ENCODE data around the gene ATP2B2.

ATP2B2 gene

DNA sequence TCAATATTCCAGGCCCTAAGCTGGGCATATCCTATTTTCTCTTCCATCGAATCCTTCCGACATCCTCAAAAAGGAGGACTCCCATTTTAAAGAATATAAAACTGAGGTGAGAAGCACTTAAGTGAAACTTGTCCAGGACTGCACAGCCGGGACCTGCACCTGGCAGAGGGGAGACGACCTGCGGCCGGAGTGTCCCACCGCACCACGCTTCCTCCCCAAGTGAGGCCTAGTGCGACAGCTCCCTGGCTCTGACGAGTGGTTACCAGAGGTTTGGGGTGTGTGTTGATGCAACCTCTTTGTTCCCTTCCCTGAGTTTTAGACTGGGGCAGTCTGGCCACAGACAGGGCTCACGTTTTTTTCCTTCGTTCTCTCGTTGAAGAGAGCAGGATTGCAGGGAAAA, 24.9 kb upstream of the ATP2B2 start:
- no peak for DNase-seq (ENCODE audit: extremely low read depth in 1 of 2, low read depth in 1 of 2)

- no peak for DNase-seq (ENCODE audit: extremely low read depth in 1 of 2, low read depth in 1 of 2)
Observed at GRCh38 chr3:10529809-10530208, 24.4 kb upstream of the ATP2B2 start.

- no peak for DNase-seq (ENCODE audit: extremely low read depth in 1 of 2, low read depth in 1 of 2)
Observed at GRCh38 chr3:10528046-10528445, 22.7 kb upstream of the ATP2B2 start.

GRCh38 chr3:10527295-10528001, 22.1 kb upstream of the ATP2B2 start:
- DNase-seq (ENCODE audit: extremely low read depth in 1 of 2, low read depth in 1 of 2): no peak

- no peak for DNase-seq (ENCODE audit: extremely low read depth in 1 of 2, low read depth in 1 of 2)
Observed at GRCh38 chr3:10526366-10526765, 21.0 kb upstream of the ATP2B2 start.

GRCh38 chr3:10524799-10525301, 19.5 kb upstream of the ATP2B2 start:
- DNase-seq (ENCODE audit: extremely low read depth in 1 of 2, low read depth in 1 of 2): no peak

GRCh38 chr3:10524270-10524669, 18.9 kb upstream of the ATP2B2 start:
- no peak for DNase-seq (ENCODE audit: extremely low read depth in 1 of 2, low read depth in 1 of 2)

GRCh38 chr3:10523561-10523960, 18.2 kb upstream of the ATP2B2 start:
- no peak for DNase-seq (ENCODE audit: extremely low read depth in 1 of 2, low read depth in 1 of 2)

- no peak for DNase-seq (ENCODE audit: extremely low read depth in 1 of 2, low read depth in 1 of 2)
Observed at GRCh38 chr3:10522646-10523303, 17.4 kb upstream of the ATP2B2 start.

- DNase-seq (ENCODE audit: extremely low read depth in 1 of 2, low read depth in 1 of 2): no peak
Observed at GRCh38 chr3:10521772-10522441, 16.5 kb upstream of the ATP2B2 start.

DNA sequence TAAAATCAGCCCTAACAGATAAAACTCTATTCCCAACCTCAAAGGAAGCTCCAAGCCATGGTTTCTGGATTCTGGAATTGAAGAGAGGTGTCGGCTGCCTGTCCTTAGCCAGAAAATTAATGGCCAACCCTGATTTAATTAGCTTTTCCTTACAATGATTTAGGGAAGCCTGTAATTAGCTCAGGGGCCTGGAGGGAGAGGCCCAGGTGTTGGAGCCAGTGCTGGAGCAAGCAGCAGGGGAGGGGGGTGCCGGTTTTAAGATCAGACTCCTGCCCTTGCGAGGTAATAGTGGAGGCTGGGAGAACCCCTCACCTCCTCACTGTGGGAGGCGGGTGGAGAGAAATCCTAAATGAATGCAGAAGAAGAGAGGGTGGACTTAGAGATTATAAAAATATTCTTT, 14.7 kb upstream of the ATP2B2 start:
- DNase-seq (ENCODE audit: extremely low read depth in 1 of 2, low read depth in 1 of 2): no peak

- no peak for DNase-seq (ENCODE audit: extremely low read depth in 1 of 2, low read depth in 1 of 2)
Observed at GRCh38 chr3:10519236-10519635, 13.8 kb upstream of the ATP2B2 start.

- DNase-seq (ENCODE audit: extremely low read depth in 1 of 2, low read depth in 1 of 2): no peak
Observed at GRCh38 chr3:10518506-10519150, 13.2 kb upstream of the ATP2B2 start.

DNA sequence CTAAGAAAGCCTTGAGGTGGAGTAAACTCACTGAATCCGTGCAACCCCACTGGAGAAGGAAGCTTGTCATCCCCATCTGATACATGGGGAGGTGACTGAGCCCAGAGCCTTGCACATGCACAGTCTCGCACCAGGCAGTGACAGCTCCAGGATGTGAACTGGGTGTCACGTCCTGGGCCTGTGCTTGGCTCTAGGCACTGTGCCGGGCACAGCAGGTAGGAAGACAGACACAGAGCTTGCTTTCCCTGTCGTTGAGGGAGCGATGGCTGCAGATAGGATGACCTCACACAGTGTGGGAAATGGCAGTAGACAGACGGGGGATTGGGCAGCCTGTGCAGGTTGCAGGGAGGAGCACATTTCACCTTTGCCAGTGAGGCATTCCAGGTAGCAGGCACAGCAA, 12.2 kb upstream of the ATP2B2 start:
- no peak for DNase-seq (ENCODE audit: extremely low read depth in 1 of 2, low read depth in 1 of 2)

DNA sequence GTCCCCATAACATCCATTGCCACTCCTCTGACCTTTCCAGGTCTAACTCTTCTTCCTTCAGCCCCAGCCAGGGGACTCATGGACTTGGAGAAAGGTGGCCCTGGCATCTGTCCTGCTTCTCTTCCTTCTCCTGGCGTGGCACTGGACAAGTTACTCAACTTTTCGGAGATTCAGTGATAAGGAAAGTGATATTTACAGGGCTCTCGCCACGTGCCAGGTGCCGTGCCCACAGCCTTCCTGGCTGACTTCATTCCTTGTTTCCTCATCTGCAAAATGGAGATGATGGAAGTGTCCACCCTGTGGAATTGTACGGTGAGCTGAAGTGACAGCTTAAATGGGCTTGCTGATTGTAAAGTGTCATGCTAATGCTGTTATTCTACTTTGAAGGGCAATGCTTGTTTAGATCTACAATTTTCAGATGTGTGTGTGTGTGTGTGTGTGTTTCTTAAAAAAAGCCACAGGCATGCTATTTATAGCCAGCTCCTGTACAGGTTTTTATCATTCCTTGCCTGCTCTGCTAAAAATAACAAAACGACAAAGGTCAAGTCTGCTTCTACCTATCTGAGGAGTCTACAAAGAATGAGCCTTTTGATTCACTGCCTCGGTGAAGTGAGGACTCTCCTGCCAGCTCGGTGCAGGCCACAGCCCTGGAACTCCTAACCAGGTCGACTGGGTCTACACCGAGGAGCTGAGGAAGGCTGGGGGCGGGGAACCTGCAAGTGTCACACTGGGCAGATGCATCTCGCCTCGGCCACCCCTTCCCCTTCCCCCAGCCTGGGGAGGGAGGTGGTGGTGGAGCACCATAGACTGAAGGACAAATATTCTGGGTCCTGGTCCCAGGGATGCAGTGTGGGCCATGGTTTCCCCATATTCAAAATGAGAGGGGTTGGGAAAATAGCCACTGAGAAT, 11.4 kb upstream of the ATP2B2 start:
- DNase-seq (ENCODE audit: extremely low read depth in 1 of 2, low read depth in 1 of 2): no peak

- DNase-seq (ENCODE audit: extremely low read depth in 1 of 2, low read depth in 1 of 2): no peak
Observed at GRCh38 chr3:10515884-10516495, 10.6 kb upstream of the ATP2B2 start.

- no peak for DNase-seq (ENCODE audit: extremely low read depth in 1 of 2, low read depth in 1 of 2)
Observed at GRCh38 chr3:10515396-10515795, 10.0 kb upstream of the ATP2B2 start.

- DNase-seq (ENCODE audit: extremely low read depth in 1 of 2, low read depth in 1 of 2): no peak
Observed at GRCh38 chr3:10514407-10515069, 9.2 kb upstream of the ATP2B2 start.

GRCh38 chr3:10513306-10513705, 7.9 kb upstream of the ATP2B2 start:
- no peak for DNase-seq (ENCODE audit: extremely low read depth in 1 of 2, low read depth in 1 of 2)
